Measurements from ENCODE around the gene OR4F15. TPM values are rescaled to one million over a fixed set of nuclear protein-coding genes. Genes with fewer than 3 reads are reported as not detected.

Gene OR4F15
- total RNA-seq, 2 donors from 2014 or later = not detected

DNA sequence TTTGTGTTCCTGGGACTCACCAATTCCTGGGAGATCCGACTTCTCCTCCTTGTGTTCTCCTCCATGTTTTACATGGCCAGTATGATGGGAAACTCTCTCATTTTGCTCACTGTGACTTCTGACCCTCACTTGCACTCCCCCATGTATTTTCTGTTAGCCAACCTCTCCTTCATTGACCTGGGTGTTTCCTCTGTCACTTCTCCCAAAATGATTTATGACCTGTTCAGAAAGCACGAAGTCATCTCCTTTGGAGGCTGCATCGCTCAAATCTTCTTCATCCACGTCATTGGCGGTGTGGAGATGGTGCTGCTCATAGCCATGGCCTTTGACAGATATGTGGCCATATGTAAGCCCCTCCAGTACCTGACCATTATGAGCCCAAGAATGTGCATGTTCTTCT lies 16.8 kb downstream of the OR4F15 start:
- Histone ChIP-seq H3K4me3 (no peak overlapping the region), H3K9me3 (no peaks in the 10 kb centered on the region), H3K27me3 (no peaks in the 10 kb centered on the region), H3K36me3 (no peaks in the 10 kb centered on the region), H3K27ac (no peak overlapping the region), H3K9ac (ENCODE audit: low read depth in 2 of 2, low read length in 2 of 2) (no peak overlapping the region), H3K4me1 (no peaks in the 10 kb centered on the region)
- TF ChIP-seq, protein P1, sequence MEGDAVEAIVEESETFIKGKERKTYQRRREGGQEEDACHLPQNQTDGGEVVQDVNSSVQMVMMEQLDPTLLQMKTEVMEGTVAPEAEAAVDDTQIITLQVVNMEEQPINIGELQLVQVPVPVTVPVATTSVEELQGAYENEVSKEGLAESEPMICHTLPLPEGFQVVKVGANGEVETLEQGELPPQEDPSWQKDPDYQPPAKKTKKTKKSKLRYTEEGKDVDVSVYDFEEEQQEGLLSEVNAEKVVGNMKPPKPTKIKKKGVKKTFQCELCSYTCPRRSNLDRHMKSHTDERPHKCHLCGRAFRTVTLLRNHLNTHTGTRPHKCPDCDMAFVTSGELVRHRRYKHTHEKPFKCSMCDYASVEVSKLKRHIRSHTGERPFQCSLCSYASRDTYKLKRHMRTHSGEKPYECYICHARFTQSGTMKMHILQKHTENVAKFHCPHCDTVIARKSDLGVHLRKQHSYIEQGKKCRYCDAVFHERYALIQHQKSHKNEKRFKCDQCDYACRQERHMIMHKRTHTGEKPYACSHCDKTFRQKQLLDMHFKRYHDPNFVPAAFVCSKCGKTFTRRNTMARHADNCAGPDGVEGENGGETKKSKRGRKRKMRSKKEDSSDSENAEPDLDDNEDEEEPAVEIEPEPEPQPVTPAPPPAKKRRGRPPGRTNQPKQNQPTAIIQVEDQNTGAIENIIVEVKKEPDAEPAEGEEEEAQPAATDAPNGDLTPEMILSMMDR (IDR thresholded peaks at IDR 0.05) = no peak
- DNase-seq = no peak
- intact Hi-C loops (cut with DNase I) = no loop called here

DNA sequence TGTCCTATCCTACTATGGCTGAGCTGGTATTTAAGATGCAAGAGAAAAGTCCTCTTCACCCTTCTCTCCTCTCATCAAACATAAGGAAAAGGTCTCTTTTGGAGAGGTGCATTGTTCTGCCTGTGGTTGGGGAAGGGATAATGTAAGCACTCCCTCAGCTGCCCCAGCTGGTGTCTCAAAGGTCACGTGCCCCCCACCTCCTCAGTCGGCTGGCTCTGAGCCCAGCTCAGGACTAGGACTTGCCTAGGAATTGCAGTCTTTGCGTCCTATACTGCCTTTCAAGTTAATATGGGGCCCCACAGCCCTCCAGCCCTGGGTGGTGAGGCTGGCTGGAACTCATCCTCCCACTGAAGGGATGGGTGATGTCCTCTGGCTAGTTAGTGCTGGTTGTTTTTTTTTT lies 29.7 kb downstream of the OR4F15 start:
- no peaks in the 10 kb centered on the region for H3K36me3 ChIP-seq
- H3K4me1 ChIP-seq = no peaks in the 10 kb centered on the region
- no peak overlapping the region for H3K9ac ChIP-seq (ENCODE audit: low read depth in 2 of 2, low read length in 2 of 2)
- intact Hi-C loops (cut with DNase I) = no loop called here
- no peak overlapping the region for H3K27ac ChIP-seq
- no peaks in the 10 kb centered on the region for H3K27me3 ChIP-seq
- TF ChIP-seq, protein P1 (IDR thresholded peaks at IDR 0.05) = no peak
- no peak overlapping the region for H3K4me3 ChIP-seq
- no peak for DNase-seq
- H3K9me3 ChIP-seq = no peaks in the 10 kb centered on the region

DNA sequence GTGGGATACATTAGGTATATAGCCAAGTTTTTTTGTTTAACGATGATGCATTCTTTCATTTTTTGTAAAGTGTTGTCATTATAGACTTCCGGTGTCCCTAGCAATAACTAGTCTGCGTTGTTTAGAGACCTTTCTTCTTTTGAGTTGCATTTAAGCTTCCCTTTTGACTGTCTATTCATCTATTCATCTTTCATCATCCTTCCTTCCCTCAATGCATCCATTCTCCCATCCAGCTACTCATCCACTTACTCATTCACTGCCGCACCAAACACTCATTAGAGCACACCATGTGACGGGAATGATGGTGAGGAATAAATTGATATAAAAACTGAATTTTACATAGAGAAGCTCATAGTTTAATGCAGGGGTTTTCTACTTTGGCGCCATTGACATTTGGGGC lies 32.9 kb downstream of the OR4F15 start:
- Histone ChIP-seq H3K27ac (no peak overlapping the region), H3K9me3 (no peaks in the 10 kb centered on the region), H3K9ac (ENCODE audit: low read depth in 2 of 2, low read length in 2 of 2) (no peak overlapping the region), H3K36me3 (no peaks in the 10 kb centered on the region), H3K4me1 (no peaks in the 10 kb centered on the region), H3K27me3 (no peaks in the 10 kb centered on the region), H3K4me3 (no peak overlapping the region)
- TF ChIP-seq, protein P1 (IDR thresholded peaks at IDR 0.05) = no peak
- no peak for DNase-seq
- intact Hi-C loops (cut with DNase I) = no loop called here

DNA sequence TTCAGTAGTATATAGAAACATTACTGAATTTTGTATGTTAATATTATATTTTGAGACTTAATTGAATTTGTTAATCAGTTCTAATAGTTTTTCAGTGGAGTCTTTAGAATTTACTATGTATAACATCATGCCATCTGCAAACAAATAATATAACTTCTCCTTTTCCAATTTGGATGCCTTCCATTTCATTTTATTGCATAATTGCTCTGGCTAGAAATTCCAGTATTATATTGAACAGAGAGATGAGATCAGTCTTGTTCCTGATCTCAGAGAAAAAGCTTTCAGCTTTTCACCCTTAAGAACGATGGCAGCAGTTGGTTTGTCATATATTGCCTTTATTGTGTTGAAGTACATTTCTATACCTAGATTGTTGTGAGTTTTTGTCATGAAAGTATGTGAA lies 40.4 kb downstream of the OR4F15 start:
- intact Hi-C loops (cut with DNase I) = no loop called here
- Histone ChIP-seq H3K36me3 (no peaks in the 10 kb centered on the region), H3K4me1 (no peaks in the 10 kb centered on the region), H3K9me3 (no peaks in the 10 kb centered on the region), H3K27me3 (no peaks in the 10 kb centered on the region), H3K9ac (ENCODE audit: low read depth in 2 of 2, low read length in 2 of 2) (no peak overlapping the region), H3K4me3 (no peak overlapping the region), H3K27ac (no peak overlapping the region)
- TF ChIP-seq, protein P1 (IDR thresholded peaks at IDR 0.05) = no peak
- no peak for DNase-seq

Other genes with a start within 250 kb of the OR4F15 start
- gene TM2D3, start 159.8 kb upstream of the OR4F15 start, total RNA-seq = 10 to 100 TPM; 33.7 to 42.7 TPM
- gene TARS3, start 87.7 kb upstream of the OR4F15 start, total RNA-seq = 1 to 10 TPM; 8.7 to 8.8 TPM
- gene OR4F6, start 8.7 kb upstream of the OR4F15 start, total RNA-seq = not detected